ENCODE data around the gene COMMD10.

COMMD10 gene

DNA sequence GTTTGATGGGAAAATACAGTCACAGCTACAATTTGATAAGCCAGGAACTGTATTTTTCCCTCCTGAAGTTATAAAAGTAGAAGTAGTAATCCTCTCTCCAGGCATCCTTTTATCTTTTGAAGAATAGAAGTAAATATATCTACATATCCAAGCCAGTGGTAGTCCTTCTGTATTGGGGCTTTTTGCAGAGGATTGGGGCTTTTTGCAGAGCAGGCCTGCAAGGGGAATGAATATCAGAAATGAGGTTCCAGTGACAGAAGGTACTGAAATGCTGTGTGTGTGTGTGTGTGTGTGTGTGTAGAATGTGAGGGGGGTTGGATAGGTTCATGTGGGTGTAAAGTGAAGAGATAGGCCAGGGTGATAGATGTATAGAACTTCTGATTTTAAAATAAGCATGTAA, 127.4 kb downstream of the COMMD10 start:
- H3K36me3 ChIP-seq: no peaks in the 10 kb centered on the region
- no peak overlapping the region for H3K27ac ChIP-seq
- no peak overlapping the region for H3K4me3 ChIP-seq (ENCODE audit: low read depth in 1 of 2, low read length in 1 of 2)
- no peaks in the 10 kb centered on the region for H3K9me3 ChIP-seq
- no peak for TF ChIP-seq CTCF (IDR thresholded peaks at IDR 0.05)
- no peaks in the 10 kb centered on the region for H3K27me3 ChIP-seq
- no peaks in the 10 kb centered on the region for H3K4me1 ChIP-seq (ENCODE audit: control insufficient read depth in 1 of 2, insufficient read depth in 1 of 2, low read depth in 1 of 2, low read length in 1 of 2)

- Histone ChIP-seq H3K27ac (no peak overlapping the region), H3K36me3 (no peaks in the 10 kb centered on the region), H3K9me3 (no peaks in the 10 kb centered on the region), H3K4me1 (ENCODE audit: control insufficient read depth in 1 of 2, insufficient read depth in 1 of 2, low read depth in 1 of 2, low read length in 1 of 2) (no peaks in the 10 kb centered on the region), H3K27me3 (no peaks in the 10 kb centered on the region), H3K4me3 (ENCODE audit: low read depth in 1 of 2, low read length in 1 of 2) (no peak overlapping the region)
- TF ChIP-seq CTCF (IDR thresholded peaks at IDR 0.05): no peak
Measured at GRCh38 chr5:116216246-116216645, 131.4 kb downstream of the COMMD10 start.

DNA sequence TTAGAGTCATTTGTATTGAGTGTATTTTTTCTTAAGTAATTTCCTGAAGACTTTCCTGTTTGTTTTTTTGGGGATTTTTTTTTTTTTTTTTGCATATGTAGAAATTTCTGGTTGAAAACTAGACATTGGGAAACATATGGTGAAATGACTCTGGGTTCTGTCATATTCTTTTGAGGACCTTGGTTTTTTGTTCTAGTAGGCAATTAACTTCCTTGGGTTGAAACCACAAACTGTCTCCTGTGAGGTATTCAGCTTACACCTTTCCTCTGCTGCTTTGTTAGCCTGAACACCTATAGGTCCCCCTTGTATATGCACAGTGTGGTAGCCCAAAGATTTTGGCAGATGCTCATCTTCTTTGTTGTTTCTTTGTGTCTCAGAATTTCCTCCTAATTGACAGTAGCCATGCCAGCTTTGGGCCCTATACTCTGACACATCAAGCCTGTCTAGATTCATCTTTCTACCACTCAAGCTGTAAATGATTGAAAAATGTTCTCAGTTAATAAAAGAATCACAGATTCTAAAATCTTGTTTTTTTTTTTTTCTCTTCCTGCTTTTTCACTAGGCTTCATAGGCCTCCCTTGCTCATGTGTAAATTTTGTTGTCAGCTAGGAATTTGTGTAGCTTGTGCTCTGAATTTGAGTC, 140.6 kb downstream of the COMMD10 start:
- Histone ChIP-seq H3K4me1 (ENCODE audit: control insufficient read depth in 1 of 2, insufficient read depth in 1 of 2, low read depth in 1 of 2, low read length in 1 of 2) (peaks cover 30 to 45% of the 10 kb centered on the region in 2 experiments), H3K9me3 (no peaks in the 10 kb centered on the region), H3K36me3 (no peaks in the 10 kb centered on the region), H3K27me3 (no peaks in the 10 kb centered on the region), H3K4me3 (ENCODE audit: low read depth in 1 of 2, low read length in 1 of 2) (peak overlapping the region; percentile 15 to 28), H3K27ac (peak overlapping the region; percentile 85)
- no peak for TF ChIP-seq CTCF (IDR thresholded peaks at IDR 0.05)

DNA sequence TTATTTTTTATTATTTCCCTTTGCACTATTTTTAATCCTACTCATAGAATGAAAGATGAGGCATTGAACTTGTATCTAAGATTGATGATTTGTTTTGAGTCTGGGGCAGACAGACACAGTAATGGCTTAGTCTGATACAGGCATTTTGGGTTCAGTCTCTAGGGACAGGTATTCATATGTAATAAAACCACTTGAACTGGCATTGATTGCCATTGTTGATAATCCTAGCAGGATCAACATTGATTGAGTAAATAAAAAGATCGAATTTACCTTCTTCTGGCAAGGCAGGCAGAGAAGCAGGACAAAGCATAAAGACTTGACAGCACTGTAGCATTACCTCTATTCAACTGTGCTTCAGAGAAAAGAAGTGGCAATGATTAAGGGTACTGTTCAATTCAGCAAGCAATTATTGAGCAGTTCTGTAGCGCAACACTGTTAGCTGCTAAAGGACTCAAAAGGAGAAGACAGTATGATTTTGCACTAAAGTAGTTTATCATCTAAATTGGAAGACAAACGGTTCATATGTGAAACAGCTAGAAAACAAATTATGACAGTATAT, 144.4 kb downstream of the COMMD10 start:
- no peak for TF ChIP-seq CTCF (IDR thresholded peaks at IDR 0.05)
- no peak overlapping the region for H3K4me3 ChIP-seq (ENCODE audit: low read depth in 1 of 2, low read length in 1 of 2)
- H3K4me1 ChIP-seq (ENCODE audit: control insufficient read depth in 1 of 2, insufficient read depth in 1 of 2, low read depth in 1 of 2, low read length in 1 of 2): peaks cover 29 to 35% of the 10 kb centered on the region in 2 experiments
- no peaks in the 10 kb centered on the region for H3K9me3 ChIP-seq
- no peaks in the 10 kb centered on the region for H3K36me3 ChIP-seq
- no peak overlapping the region for H3K27ac ChIP-seq
- no peaks in the 10 kb centered on the region for H3K27me3 ChIP-seq

DNA sequence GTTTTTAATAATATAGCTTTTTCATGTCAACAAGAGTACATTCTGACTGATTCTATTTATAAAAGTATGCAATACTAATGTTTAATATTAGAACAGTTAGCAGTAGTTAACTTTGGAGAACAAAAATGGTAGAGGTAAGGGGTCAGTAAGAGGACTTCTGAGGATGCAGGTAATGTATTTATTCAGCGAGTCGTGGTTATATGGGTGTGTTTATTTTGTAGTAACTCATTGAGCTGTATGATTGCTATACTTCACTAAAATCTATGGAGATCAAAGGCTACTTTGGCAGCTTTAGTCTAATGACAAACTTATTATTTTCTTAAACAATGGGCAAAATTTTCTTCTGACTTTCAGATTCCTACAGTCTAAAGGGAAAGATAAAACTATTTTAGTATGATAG, 146.5 kb downstream of the COMMD10 start:
- Histone ChIP-seq H3K4me3 (ENCODE audit: low read depth in 1 of 2, low read length in 1 of 2) (no peak overlapping the region), H3K36me3 (no peaks in the 10 kb centered on the region), H3K27me3 (no peaks in the 10 kb centered on the region), H3K9me3 (no peaks in the 10 kb centered on the region), H3K27ac (no peak overlapping the region), H3K4me1 (ENCODE audit: control insufficient read depth in 1 of 2, insufficient read depth in 1 of 2, low read depth in 1 of 2, low read length in 1 of 2) (peaks cover 9 to 16% of the 10 kb centered on the region in 2 experiments)
- TF ChIP-seq CTCF (IDR thresholded peaks at IDR 0.05): no peak

Data from neutrophil (primary cell).